ENCODE results near the gene LYPD3.

The LYPD3 gene

GRCh38 chr19:43486412-43486811, 21.0 kb upstream of the LYPD3 start:
- no peak overlapping the region for H3K4me3 ChIP-seq (replicated peaks; ENCODE audit: low read depth, low read length)
- no peak for DNase-seq (ENCODE audit: extremely low read depth, low read depth)
- TF ChIP-seq, protein P1, sequence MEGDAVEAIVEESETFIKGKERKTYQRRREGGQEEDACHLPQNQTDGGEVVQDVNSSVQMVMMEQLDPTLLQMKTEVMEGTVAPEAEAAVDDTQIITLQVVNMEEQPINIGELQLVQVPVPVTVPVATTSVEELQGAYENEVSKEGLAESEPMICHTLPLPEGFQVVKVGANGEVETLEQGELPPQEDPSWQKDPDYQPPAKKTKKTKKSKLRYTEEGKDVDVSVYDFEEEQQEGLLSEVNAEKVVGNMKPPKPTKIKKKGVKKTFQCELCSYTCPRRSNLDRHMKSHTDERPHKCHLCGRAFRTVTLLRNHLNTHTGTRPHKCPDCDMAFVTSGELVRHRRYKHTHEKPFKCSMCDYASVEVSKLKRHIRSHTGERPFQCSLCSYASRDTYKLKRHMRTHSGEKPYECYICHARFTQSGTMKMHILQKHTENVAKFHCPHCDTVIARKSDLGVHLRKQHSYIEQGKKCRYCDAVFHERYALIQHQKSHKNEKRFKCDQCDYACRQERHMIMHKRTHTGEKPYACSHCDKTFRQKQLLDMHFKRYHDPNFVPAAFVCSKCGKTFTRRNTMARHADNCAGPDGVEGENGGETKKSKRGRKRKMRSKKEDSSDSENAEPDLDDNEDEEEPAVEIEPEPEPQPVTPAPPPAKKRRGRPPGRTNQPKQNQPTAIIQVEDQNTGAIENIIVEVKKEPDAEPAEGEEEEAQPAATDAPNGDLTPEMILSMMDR (IDR thresholded peaks at IDR 0.05; ENCODE audit: low read depth, low read length, missing control alignments), result no peak

- DNase-seq (ENCODE audit: extremely low read depth, low read depth), result no peak
- TF ChIP-seq, protein P1 (IDR thresholded peaks at IDR 0.05; ENCODE audit: low read depth, low read length, missing control alignments), result no peak
These were observed 20.5 kb upstream of the LYPD3 start for GRCh38 chr19:43485951-43486350.

DNA sequence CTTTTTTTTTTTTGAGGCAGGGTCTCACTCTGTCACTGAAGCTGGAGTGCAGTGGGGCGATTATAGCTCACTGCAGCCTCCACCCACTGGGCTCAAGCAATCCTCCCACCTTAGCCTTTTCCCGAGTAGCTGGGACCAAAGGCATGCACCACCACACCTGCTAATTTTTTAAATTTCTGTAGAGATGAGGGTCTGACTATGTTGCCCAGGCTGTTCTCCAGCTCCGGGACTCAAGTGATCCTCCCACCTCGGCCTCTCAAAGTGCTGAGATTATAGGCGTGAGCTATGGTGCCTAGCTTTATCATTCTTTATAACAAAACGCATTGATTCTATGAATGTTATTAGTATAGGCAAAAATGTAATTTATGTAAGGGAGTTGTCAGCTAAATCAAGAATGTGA, 17.9 kb upstream of the LYPD3 start:
- no peak for DNase-seq (ENCODE audit: extremely low read depth, low read depth)
- TF ChIP-seq, protein P1 (IDR thresholded peaks at IDR 0.05; ENCODE audit: low read depth, low read length, missing control alignments), result no peak
- no peak overlapping the region for H3K4me3 ChIP-seq (replicated peaks; ENCODE audit: low read depth, low read length)

More at GRCh38 chr19:43485951-43486350, 20.5 kb upstream of the LYPD3 start:
- H3K4me3 ChIP-seq (replicated peaks; ENCODE audit: low read depth, low read length), result no peak overlapping the region

GRCh38 chr19:43482193-43482592, 16.8 kb upstream of the LYPD3 start:
- TF ChIP-seq, protein P1 (IDR thresholded peaks at IDR 0.05; ENCODE audit: low read depth, low read length, missing control alignments), result no peak
- DNase-seq (ENCODE audit: extremely low read depth, low read depth), result no peak
- H3K4me3 ChIP-seq (replicated peaks; ENCODE audit: low read depth, low read length), result no peak overlapping the region

- H3K4me3 ChIP-seq (replicated peaks; ENCODE audit: low read depth, low read length), result no peak overlapping the region
- TF ChIP-seq, protein P1 (IDR thresholded peaks at IDR 0.05; ENCODE audit: low read depth, low read length, missing control alignments), result no peak
- DNase-seq (ENCODE audit: extremely low read depth, low read depth), result no peak
These were observed 16.3 kb upstream of the LYPD3 start for GRCh38 chr19:43481701-43482100.

- no peak for DNase-seq (ENCODE audit: extremely low read depth, low read depth)
- no peak overlapping the region for H3K4me3 ChIP-seq (replicated peaks; ENCODE audit: low read depth, low read length)
- TF ChIP-seq, protein P1 (IDR thresholded peaks at IDR 0.05; ENCODE audit: low read depth, low read length, missing control alignments), result no peak
These were observed 15.2 kb upstream of the LYPD3 start for GRCh38 chr19:43480574-43480973.

GRCh38 chr19:43479961-43480561, 14.7 kb upstream of the LYPD3 start:
- TF ChIP-seq, protein P1 (IDR thresholded peaks at IDR 0.05; ENCODE audit: low read depth, low read length, missing control alignments), result no peak
- H3K4me3 ChIP-seq (replicated peaks; ENCODE audit: low read depth, low read length), result no peak overlapping the region
- DNase-seq (ENCODE audit: extremely low read depth, low read depth), result no peak
